CD1c-positive myeloid dendritic cell (primary cell): ENCODE results near the gene UBE2B.
"Not testable (repeated sequence)": the region's sequence is repeated elsewhere in the genome, so short reads cannot be mapped to it uniquely, and the experiment has no call there.

ENCODE experiments used
- DNase-seq: peaks from one replicate; pipeline ENCODE4 v3.0.0-alpha.2; 2016; ENCODE audit errors: extremely low spot score

UBE2B gene

DNA sequence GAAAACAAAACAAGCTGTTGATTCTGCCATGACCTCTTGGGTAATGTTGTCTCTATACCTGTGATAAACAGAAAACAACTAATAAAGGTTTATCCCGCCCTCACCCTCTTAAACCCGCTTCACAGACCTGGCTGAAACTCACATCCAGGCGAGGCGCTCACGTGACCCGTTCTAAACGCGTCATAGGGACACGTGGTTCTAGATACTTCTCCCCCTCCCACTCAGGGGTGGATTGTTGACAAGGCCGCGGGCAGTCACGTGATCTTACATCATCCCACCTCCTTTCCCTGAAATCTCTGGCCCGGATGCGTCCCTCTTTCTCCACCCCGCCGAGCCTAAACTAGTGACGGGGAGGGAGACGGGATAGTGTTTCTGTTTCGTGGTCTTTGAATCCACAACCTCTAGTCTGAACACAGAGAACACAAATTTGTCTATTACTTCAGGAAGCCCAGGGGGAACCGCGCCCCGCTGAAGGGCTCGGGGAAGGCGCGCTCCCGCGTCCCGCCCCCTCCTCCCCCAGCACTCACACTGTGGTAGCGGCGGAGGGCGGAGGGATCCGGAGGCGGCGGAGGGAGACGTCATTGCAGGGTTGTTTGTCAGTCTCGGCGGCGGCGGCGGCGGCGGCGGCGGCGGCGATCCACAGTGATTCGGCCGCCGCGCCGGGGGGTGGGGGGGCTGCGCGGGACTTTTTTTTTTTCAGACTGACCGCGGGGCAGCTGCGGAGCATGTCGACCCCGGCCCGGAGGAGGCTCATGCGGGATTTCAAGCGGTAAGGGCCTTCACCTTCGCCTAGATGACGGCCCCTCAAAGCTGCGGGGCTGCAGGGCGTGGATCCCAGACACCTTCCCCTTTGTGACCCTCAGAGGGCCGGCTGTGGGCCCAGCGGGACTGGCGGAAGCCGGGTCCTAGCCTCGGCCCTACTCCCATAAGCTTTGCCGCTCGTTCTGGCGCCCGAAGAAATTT is at the start of gene UBE2B:
Gene UBE2B, plus strand, starts transcription at position 699 of the 963 bp plus-strand sequence. Its CDS starts 27 bp downstream, at position 726.
- DNase-seq, result peak; percentile 99

DNA sequence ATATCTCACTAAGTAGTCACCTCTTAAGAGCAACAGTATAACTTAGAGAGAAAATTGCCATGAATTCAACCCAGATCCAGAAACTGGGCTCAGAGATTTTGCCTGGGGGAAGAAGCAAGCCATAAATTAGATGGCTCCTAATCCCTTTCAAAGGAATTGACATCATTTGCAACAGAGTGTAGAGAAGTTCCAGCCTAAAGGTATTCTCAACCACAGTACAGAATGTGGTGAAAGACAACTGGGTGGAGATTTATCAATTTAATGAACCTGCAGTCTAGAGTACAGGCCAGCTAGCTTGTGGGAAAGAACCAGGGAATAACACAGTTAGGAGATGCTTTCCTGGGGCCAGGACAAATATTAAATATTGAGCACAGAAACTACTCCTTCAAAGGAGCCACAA is 44.0 kb upstream of the UBE2B start:
- DNase-seq, result no peak

DNA sequence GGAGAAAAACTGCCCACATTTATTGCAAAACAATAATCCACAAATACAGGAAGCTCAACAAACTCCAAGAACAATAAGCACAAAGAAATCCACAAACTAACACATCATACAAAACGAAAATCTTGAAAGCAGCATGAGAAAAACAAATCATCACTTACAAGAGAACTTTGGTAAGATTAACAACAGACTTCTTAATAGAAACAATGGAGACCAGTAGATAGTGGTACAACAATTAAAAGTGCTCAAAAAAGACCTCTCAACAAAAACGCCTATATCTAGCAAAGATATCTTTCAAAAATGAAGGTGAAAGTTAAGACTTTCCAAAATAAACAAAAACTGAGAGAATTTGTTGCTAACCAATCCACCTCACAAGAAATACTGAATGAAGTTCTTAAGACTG is 42.8 kb upstream of the UBE2B start:
- DNase-seq, result no peak

DNA sequence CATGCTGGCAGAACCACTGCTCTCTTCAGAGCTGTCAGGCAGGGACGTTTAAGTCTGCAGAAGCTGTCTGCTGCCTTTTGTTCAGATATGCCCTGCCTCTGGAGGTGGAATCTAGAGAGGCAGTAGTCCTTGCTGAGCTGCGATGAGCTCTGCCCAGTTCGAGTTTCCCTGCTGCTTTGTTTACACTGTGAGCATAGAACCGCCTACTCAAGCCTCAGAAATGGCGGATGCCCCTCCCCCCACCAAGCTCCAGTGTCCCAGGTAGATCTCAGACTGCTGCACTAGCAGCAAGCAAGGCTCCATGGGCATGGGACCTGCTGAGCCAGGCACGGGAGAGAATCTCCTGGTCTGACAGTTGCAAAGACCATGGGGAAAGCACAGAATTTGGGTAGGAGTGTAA is 34.5 kb upstream of the UBE2B start:
- not testable (repeated sequence) for DNase-seq

DNA sequence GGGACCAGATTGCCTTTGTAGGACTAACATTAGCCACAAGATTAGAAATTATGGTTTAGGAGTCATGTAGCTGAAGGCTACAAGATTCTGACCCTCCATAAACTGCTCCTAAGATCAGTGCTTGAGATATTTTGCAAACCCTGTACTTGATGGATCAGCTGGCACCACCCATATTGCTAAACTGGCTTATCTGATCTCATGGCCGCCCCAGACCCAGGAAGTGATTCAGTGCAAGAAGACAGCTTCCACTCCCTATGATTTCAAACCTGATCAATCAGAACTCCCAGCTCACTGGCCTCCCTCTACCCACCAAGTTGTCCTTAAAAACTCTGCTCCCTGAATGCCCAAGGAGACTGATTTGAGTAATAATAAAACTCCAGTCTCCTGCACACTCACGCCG is 27.9 kb upstream of the UBE2B start:
- not testable (repeated sequence) for DNase-seq

DNA sequence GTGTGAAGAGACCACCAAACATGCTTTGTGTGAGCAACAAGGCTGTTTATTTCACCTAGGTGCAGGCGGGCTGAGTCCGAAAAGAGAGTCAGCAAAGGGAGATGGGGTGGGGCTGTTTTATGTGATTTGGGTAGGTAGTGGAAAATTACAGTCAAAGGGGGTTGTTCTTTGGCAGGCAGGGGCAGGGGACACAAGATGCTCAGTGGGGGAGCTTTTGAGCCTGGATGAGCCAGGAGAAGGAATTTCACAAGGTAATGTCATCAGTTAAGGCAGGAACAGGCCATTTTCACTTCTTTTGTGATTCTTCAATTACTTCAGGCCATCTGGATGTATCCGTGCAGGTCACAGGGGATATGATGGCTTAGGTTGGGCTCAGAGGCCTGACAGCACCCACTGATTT is 25.9 kb upstream of the UBE2B start:
- not testable (repeated sequence) for DNase-seq

DNA sequence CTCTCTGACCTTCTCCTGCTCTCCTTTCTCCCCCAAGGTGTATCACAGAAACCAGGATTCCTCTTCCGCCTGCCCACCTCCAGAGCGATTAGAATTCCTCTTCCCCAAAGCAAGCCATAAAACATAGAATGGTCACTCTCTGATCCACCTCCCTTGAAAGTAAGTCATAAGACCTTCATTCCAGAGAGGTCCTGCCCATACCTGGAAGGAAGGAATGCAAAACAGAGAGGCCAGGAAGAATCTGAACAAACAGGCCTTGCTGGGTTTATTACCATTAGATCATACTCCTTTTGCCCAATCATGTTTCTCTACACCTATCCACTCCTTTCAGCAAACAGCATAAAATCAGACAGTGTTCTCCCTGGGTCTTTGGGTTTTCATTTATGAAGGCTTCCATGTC is 25.4 kb upstream of the UBE2B start:
- no peak for DNase-seq

DNA sequence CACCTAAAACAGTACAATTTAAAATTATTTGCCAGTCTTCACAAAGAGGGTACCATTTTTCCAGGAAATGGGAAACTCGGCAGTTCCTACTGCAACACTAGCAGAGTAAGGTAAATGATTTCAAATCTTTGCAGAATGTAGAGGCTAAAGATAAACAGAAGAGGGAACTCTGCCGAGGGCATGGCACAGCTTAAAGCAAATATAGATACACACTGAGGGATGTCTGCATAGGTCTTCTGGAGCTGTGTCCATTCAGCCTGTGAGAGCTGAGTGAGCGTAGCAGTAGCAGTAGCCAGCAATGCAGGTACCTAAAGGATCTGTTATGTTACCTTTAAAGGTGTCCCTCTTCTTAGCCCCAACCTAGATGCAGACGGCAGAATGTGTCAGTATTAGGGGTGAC is 21.9 kb upstream of the UBE2B start:
- no peak for DNase-seq

DNA sequence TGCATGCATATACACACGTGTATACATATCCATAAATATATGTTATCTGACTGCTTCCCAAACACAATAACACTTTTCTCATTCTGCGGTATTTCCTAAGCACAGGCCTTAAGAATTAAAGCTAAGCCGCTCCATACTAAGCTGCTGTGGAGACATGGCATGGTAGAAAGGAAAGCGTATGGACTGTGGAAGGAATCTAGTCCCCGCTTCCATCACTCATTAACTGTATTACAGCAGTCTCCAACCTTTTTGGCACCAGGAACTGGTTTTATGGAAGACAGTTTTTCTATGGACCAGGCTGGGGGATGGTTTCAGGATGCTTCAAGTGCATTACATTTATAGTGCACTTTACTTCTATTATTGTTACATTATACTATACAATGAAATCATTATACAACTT is 15.7 kb upstream of the UBE2B start:
- DNase-seq, result no peak

DNA sequence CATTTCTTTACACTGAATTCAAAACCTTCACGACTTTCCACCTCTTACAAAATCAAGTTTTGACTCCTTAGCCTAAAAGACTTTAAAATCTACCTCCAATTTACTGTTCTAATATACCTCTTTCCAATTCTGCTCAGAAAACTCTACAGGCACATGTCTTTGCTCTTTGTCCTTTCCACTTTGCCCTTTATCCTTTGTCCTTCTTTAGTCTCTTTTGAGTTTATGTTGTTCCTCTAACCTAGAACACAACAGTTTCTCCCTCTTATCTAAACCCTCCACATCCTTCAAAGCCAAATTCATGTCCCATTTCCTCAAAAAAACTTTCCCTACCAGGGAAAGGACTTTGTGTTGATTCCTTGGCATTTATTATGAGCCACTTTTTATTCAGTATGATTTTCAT is 5.8 kb upstream of the UBE2B start:
- DNase-seq, result no peak

DNA sequence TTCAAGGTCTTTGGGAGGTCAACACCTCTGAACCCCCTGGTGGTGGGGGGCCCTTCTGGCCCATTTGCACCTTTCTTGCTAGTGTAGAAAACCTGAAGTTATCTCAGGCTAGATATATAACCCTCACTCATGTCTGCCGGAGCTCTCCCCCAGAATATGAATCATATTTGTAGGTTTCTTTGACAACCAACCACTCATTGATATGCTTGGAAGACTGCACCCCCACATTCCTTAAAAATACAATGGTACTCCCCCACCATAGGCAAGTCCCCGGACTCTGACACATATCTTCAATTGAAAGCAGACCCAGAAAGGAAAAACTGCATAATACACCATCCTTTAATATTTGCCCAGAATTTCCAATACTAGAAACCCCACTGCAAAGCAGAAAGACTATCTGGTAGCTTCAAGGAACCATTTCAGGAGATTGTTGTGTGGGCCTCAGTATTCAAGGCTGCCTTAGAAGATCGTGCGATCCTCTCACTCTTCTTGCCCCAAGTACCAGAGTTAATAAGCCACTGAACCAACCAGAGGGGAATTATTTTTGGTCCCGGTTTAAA is 978 bp upstream of the UBE2B start:
- no peak for DNase-seq

DNA sequence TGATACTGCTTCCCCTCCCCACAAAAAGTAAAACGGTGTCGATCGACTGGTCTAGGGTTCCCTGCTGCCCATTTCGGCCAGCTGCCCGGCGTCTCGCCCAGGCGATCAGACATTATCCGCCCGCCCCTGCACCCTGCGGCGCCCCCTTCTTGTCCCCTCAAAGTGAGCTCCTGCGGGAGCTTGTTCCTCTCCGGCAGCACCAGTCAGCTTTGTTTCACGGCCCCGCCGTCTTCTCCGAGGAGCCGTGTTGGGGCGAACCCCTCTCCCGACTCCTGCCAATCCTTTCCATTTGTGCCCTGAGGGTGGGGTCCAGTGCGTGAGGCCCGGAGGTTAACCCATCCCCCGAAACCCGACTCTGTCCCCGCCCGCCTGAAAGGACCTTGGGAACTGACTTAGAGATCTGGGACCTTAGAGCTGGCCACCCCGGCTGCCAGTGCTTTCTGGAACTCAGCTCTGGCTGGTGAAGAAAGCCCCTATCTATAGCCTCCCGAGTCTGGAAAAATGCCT is 518 bp downstream of the UBE2B start:
- peak; percentile 48 for DNase-seq

DNA sequence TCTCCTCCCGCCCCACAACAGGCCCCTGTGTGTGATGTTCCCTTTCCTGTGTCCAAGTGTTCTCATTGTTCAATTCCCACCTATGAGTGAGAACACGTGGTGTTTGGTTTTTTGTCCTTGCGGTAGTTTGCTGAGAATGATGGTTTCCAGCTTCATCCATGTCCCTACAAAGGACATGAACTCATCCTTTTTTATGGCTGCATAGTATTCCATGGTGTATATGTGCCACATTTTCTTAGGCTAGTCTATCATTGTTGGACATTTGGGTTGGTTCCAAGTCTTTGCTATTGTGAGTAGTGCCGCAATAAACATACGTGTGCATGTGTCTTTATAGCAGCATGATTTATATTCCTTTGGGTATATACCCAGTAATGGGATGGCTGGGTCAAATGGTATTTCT is 2.3 kb downstream of the UBE2B start:
- not testable (repeated sequence) for DNase-seq

DNA sequence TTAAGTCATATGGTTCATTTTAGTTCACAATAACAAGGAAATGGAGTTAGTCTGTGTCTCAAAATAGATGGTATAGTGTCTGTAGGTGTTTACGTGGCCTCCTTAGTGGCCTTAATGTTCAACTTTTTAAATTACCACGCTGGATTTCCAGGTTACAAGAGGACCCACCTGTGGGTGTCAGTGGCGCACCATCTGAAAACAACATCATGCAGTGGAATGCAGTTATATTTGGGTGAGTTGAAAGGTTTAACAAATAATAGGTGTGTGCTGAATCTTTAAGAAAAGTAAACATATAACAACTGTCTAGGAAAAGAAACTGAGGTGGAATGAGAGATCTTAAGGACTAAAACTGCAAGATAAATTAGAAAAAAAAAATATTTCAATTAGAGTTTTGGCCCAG is 2.9 kb downstream of the UBE2B start:
- DNase-seq, result no peak

DNA sequence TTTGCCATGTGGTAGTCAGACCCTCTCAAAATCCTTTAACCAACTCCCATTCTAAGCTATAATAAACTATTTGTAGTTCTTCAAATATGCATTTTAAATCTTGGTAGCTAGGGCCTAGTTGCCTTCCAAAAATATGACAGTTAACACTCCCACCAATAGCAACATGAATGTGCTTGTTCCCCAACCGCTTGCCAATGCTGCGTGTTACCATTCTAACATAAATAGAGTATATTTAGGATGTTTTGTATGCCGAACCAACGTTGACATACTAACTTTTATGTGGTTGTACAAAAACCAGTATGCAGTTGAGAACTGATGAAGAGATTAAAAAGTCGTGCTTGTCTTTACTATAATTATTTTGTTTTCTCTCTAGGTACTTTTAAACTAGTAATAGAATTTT is 9.0 kb downstream of the UBE2B start:
- no peak for DNase-seq

DNA sequence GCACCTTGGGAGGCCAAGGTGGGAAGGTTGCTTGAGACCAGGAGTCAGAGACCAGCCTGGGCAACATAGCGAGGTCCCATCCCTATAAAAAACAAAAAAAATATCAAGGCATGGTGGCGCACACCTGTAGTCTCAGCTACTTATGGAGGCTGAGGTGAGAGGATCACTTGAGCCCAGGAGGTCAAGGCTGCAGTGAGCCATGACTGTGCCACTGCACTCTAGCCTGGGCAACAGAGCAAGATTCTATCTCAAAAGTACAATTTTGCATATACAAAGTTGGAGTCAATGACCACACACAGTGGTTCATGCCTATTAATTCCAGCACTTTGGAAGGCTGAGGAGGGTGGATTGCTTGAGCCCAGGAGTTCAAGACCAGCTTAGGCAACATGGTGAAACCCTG is 10.8 kb downstream of the UBE2B start:
- not testable (repeated sequence) for DNase-seq

DNA sequence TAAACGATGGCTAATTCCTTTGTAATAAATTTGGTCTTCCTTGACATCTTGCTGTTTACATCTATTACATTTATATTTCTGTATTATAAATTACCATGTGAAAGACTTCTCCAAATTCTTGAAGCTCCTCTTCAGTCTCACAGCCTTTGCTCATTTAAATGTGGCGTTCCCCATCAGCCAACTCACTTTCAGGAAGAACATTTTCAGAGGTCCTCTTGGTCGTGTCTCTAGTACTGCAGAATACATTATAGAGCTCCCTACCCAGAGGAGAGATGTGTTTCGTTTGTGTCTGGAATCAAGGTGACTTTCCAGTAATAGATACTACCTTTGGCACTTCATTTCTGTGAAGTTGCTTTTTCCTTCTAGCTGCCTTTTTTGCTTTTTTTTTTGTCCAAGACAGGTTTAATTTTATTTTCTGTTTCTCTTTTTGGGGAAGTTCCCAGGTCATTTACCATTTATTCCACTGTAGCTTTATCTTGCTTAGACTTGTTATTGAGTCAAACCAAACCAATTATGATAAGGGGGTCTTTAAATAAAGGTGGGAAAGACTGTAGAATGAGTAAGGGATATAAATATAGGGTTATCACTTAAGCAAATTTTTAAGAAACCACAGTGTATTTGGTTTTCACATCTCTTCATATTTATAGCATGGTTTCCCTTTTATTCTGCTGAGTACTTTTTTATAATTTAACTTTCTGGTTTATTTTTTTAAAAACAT is 12.8 kb downstream of the UBE2B start:
- no peak for DNase-seq

DNA sequence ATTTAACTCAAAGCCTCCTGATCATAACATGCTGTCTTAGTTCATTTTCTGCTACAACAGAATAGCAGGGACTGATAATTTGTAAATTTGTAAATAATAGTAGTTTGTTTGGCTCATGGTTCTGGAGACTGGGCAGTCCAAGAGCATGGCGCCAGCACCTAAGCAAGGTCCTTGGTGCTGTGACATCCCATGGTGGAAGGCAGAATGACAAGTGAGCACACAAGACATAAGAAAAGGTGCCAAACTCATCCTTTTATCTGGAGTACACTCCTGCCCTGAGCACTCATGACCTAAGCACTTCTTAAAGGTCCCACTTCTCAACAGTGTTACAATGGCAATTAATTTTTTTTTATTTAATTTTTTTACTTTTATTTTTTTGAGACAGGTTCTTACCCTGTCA is 16.1 kb downstream of the UBE2B start:
- DNase-seq, result no peak

DNA sequence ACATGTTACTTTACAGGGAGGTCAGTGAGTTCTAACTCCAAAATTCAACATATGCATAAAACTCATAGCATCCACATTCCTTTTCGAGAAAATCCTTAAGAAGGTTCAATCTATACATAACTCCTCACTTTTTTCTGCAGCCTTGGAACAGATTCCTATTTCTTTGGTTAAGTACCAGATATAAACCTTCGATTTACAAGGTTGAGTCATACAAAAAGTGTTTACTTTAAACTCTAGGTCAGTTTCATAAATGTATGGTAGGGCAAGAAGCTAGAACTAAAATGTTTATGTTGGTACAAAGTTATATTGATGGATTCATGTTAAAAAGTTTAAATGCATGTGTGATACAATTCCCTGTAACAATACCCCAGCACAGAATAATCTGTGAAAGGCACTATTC is 20.9 kb downstream of the UBE2B start:
- DNase-seq, result no peak

DNA sequence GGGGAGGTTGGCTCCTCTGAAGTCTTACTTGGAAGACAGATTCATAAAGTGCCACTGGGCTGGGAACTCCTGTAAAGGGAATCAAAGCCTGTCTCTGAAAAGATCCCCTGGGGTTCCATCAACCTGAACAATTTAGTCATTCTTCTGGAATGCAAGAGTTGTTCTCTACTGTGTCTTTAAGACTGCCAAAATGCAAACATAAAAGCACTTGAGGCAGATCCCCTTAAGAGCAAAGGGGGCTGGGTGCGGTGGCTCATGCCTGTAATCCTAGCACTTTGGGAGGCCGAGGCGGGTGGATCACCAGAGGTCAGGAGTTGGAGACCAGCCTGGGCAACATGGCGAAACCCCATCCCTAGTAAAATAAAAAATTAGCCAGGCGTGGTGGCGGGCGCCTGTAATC is 23.6 kb downstream of the UBE2B start:
- no peak for DNase-seq

DNA sequence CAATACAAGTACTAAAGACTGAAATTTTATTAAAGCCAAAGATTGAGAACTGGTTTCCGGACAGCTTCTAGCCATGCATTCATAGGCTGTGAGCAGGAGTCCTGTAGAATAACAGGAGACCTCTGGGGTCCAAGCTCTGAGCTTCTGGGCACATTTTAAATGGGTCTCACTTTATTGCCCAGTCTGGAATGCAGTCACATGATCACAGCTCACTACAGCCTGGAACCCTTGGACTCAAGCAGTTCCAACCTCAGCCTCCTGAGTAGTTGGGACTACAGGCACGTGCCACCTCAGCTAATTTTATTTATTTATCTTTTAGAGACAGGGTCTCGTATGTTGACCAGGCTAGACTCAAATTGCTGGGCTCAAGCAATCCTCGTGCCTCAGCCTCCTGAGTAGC is 24.9 kb downstream of the UBE2B start:
- no peak for DNase-seq

DNA sequence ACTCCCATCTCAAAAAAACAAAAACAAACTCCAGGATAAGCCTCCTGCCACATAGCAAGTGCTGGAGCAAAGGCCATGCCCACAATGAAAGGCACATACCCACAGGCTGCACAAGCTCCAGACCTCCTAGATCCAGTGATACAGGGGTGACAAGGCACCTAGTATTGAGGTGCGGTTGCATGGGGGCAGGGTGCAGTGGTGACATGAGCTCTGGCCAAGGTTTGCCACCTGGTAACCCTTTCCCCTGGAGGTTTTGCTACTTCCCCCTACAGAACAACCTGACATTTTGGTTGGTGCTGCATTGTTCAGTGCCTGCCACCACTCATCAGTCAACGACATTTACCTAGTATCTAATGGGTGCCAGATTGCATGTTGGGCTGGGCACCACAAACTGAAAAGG is 25.8 kb downstream of the UBE2B start:
- DNase-seq, result no peak
